GM21825 (cell line): Measurements from ENCODE around the gene PRADC1.
A peak's percentile ranks its signal among the peaks of the same experiment; 100 is the strongest.
"Not testable (repeated sequence)": the region's sequence is repeated elsewhere in the genome, so short reads cannot be mapped to it uniquely, and the experiment has no call there.

Experiments used
- ATAC-seq: cut with Tn5 transposase; IDR thresholded peaks from one replicate; pipeline ENCODE4 v1.9.1; 2021; ENCODE audit warnings: mild to moderate bottlenecking, moderate library complexity; ENCODE audit not compliant: unreplicated experiment

PRADC1 gene

DNA sequence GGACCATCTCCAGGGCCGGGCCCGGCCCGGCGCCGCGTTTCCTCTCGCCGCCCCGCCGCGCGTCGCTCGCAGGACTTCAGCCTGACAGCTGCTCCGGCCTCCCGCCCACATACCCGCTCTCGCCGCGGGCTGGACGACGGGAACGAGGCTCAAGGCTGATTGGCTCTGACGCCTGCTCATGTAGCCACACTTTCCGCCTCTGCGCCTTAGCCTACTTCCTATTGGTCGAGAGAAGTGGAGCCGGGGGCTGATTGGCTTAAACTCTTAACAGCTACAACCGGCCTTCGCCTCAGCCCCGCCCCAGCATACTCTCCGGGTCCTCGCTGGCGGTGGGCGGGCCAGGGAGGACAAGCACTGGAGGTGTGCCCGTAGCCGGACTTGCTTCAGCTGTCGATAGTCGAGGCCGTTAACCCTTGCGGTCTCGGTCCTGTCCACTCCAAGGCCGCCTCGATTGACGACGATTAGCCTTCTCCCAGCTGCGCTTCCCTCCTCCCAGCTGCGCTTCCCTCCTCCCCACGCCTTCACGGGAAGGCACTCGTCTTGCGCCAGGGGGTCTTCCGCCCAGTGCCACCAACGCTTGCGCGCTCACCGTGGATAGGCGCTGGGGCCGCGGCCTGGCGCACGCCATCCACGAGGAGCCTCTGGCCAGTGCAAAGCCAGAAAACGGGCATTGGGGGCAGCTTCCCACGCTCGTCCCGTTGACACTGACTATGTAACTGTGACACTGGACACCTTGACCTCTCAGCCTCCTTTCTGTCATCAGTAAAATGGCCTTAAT, at the start of gene PRADC1:
Gene PRADC1, minus strand, starts transcription at position 86 of the 778 bp plus-strand sequence. Its CDS starts 79 bp downstream, at position 7.
- ATAC-seq: peak; percentile 87

GRCh38 chr2:73281244-73281643, 48.2 kb upstream of the PRADC1 start:
- ATAC-seq: no peak

GRCh38 chr2:73279852-73280251, 46.8 kb upstream of the PRADC1 start:
- no peak for ATAC-seq

DNA sequence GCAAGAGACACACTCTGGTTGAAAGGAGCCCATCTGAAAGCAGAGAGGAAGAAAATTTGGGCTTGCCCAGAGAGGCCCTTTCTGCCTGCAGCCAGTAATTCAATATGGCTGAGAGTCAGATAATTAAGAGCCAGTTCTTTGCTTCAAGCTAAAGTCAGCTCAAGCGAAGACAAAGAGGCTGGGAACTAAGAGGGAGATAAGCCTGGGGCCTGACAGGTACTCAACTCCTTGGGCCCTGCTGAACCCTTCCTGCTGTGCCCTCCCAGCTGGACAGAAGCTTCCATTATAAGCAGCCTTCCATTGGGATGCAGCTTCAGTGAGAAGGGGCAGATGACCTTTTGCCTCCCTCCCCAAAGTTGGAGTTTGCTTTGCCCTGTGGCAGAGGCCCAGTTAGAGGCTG, 39.2 kb upstream of the PRADC1 start:
- no peak for ATAC-seq

DNA sequence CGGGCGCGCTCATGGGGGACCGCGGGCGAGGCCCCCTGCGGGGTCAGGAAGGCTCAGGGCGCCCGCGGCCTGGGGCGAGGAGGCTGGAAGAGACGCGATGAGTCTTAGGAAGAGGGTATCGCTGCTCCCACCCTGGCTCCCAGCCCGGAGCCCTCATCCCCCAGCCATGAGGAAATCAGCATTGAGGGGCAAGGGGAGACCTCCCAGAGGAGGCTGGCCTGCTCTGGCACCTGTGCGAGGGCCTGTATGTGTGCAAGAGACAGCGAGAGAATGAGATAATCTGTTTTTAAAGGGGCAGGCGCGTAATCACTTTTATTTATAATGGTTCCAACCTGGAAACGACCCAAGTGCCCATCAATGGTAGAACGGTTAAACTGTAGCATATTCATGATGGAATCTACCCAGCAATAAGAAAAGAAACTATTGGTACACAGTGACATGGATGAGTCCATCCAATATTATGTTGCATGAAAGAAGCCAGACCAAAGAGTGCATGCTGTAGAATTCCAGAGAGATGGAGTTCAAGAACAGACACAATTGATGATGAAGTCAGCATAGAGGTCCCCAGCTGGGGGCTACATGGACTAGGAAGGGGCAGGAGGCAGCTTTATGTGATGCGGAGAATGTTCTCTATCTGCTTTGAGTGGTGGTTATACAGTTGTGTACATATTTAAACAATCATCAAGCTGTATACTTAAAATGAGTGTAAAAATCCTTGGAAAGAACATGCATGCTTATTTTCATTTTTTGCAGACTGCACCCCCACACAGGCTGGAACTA, 36.8 kb upstream of the PRADC1 start:
- no peak for ATAC-seq

DNA sequence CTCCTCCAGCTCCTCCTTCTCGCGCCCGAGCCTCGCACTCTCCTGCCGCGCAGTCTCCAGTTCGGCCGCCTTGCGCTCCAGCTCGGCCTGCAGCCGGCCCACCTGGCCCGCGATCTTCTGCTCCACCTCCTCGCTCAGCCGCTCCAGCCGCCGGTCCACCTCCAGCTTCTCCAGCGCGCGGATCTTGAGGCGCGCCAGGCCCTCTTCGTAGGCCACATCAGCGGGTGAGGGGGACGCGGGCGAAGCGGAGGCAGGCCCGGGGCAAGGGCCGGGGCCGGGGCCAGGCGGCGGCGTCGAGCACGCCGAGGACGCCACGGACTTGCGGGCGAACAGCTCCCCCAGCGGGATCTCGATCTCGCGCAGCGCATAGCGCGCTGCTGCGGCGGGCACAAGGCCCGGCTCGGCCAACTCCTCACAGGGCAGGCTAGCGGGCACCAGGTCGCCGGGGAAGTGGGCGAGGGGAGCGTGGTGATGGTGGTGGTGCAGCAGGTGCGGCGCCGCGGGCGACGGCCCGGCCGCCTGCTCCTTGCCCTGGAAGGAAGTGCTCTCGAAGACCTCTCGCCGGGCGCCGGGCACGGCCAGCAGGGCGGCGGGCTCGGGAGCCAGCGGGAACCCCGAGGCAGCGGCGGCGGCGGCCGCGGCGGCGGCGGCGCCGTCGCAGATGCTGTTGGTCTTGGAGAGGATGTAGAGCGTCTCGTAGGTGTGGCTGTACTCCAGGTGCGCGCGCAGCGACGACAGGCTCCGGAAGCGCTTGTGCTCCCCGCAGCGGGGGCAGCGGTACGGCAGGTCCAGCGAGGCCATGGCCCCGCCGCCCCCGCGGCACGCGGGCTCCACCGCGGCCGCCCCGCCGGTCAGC, 36.0 kb upstream of the PRADC1 start:
- ATAC-seq: peak; percentile 61

DNA sequence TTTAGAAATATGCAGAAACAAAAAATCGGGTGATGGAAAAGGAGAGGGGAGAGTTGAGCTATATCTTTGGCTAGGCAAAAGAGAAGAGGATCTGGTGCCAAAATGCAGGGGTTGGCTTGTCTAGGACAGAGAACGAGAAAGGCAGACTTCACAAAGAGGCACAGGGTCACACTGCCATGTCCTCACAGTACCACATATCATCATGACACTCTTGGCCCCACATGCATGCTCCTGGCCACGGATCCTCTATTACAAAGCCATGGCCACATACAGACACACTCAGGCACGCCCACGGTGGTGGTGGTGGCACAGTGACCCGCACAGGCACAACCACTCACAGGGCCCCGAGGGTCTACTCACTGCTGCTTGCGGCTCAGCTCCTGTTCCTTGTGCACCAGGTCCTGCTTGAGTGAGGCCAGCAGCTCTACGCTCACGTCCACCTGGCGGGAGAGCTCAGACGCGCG, 35.4 kb upstream of the PRADC1 start:
- no peak for ATAC-seq

- no peak for ATAC-seq
These were observed 34.0 kb upstream of the PRADC1 start for GRCh38 chr2:73267008-73267407.

DNA sequence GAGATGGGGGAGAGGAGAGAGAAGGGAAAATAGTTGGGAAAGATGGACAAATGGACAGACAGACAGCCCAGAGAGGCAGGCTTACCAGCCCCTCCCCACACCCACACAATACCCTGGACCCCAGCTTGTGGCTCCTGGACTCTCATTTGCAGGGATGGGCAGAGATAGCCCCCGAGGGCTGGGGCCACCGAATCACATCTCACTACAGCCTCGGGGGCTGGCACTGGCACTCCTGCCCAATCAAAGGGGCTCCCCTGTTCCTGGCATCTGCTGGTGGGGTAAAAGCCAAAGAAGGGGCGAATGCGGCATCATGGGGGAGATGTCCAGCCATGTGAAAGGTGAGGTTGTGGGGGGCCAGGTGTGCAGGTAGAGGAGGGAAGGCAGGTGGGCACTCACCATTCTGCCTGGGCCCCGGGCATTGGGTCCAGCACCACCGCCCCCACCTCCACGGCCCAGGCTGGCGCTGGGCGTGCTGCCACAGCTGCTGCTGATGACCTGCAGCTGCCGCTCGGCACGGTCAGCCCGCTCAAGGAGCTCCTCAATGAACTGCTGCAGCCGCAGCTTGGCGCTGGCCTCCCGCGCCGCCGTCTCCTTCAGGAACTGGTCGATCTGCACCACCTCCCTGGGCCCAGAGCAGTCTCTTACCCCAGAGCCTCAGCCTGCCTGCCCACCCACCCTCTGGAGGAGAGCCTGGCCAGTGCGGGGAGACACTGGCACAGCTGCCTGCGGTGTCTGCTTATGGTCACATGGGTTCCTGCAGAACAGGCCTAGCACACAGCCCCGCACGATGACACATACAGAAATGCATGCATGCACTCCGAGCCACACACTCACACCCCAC, 33.2 kb upstream of the PRADC1 start:
- ATAC-seq: no peak

GRCh38 chr2:73265298-73266060, 32.4 kb upstream of the PRADC1 start:
- no peak for ATAC-seq

- ATAC-seq: no peak
These were observed 31.7 kb upstream of the PRADC1 start for GRCh38 chr2:73264783-73265182.

GRCh38 chr2:73264332-73264606, 31.2 kb upstream of the PRADC1 start:
- no peak for ATAC-seq

GRCh38 chr2:73263540-73264331, 30.7 kb upstream of the PRADC1 start:
- ATAC-seq: no peak

DNA sequence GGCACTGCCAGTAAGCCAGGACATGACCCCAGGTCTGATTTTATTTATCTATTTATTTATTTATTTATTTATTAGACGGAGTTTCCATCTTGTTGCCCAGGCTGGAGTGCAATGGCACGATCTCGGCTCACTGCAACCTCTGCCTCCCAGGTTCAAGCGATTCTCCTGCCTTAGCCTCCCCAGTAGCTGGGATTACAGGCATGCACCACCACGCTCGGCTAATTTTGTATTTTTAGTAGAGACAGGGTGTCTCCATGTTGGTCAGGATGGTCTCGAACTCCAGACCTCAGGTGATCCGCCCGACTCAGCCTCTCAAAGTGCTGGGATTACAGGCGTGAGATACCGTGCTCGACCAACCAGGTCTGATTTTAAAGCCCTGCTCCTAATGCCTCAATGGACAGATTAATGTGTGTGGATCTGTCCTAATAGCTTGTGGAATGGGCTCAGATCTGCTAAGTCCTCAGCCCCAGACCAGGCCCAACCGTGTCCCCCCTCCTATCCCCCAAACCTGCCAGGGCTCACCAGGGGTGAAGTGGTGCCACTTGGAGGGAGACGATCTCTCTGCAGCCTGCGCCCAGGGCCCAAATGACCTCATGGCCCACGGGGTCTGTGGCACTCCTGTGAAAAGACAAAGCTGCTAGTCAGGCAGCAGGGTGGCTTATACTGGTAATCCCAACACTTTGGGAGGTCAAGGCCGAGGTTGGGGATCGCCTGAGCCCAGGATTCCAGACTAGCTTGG, 29.8 kb upstream of the PRADC1 start:
- ATAC-seq: not testable (repeated sequence)

GRCh38 chr2:73262108-73262651, 29.1 kb upstream of the PRADC1 start:
- ATAC-seq: no peak

- no peak for ATAC-seq
These were observed 27.4 kb upstream of the PRADC1 start for GRCh38 chr2:73260338-73260984.

DNA sequence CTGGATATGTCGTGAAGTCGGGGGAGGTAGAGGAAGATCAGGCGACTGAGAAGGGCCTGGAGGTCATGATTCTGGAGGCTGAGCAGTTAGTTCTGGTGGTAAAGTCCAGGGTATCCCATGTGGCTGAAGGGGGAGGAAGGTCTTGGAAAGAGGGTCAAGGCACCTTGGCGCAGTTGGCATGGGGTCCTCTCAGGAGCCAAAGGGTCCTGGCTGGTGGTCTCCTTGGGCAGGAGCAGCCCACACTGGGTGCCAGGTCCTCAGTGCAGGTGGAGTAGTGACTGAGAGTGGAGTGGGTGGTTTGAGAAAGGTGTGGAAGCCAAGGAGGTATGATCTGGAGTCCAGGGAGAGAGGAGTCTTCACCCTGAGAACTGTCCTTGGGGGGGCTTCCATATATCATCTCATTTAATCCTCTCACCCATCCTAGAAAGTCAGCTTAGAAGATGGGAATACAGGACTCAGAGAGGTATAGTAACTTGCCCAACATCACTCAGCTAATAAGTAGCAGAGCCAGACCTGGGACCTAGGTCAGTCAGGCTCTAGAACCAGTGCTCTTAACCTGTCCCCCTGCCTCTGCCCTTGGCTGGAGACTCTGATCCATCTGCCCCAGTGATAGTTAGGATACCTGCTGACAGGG, 26.8 kb upstream of the PRADC1 start:
- no peak for ATAC-seq
